RPMI8226 (cell line): Measurements from ENCODE around the gene MPG.

ENCODE experiments used
- DNase-seq: peaks from one replicate; pipeline ENCODE4 v3.0.0-alpha.2; 2015

The MPG gene

DNA sequence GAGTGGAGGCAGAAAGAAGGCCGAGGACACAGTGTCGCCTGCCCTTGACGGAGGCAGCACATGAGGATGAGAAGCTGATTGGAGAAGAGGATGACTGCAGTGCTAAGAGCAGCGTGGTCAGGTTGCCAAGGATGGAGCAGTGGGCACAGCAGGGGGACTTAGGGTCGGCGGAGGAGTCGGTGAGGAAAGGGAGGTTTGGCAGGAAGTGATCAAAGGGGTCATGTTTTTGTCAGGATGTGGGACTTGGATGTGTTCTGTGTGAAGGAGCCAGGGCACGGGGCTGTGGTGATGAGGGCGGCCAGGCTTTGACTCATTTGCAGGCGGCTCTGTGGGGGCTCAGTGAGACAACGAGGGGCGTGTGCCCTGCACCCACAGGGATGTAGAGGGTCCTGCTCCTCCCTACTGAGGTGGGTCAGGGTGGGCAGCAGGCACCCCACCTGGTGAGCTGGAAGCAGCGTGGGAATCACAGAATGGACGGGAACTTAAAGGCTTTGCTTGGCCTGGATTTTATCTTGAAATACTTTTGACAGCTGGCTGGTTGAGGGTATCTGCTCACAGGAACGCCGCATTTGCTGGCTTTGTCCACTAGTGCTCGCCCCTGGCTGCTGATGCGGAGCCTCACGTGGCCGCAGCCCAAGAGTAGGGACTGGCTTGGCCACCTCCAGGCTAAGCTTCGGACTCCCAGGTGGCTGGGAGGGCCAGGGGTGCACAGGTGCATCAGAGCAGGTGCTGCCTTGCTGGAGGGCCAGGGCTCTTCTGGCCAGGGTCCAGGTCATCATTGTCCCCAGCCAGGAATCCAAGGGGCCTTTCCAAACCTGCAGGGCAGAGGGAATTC, 6.0 kb downstream of the MPG start:
- peak; percentile 32 for DNase-seq

DNA sequence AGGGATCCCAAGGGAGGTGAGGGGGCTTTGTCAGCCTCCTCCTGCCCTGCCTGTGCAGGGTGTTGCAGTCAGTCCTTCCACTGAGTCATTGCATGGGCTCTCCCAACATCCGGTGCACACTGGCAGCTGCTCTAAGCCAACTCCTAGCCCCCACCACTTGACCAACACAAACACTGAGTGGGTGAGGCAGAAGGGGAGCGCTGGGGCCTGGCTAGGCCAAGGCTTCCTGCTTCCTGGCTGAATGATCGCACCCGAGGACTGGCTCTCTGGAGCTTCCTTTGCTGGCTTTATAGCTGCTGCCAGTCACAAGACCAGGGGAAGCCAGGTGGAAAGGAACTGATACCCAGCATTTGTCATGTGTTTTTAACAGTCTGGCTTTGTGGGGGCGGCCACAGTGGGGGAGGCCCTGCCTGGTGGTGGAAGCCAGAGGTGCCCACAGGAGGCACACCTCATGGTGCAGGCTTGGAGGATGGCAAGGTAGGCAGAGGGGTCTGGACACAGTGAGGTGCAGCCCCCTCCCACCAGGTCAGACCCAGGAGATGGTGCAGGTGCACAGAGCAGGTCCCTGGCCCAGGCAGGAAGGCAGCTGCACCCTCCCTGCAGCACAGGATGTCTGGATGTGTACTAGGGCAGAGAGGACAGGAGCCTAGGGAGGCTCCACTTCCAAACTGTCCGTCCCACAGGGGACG, 6.8 kb downstream of the MPG start:
- DNase-seq: peak; percentile 65

DNA sequence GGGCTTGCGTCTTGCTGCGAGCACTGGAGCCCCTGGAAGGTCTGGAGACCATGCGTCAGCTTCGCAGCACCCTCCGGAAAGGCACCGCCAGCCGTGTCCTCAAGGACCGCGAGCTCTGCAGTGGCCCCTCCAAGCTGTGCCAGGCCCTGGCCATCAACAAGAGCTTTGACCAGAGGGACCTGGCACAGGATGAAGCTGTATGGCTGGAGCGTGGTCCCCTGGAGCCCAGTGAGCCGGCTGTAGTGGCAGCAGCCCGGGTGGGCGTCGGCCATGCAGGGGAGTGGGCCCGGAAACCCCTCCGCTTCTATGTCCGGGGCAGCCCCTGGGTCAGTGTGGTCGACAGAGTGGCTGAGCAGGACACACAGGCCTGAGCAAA, 7.4 kb downstream of the MPG start:
- DNase-seq: no peak

DNA sequence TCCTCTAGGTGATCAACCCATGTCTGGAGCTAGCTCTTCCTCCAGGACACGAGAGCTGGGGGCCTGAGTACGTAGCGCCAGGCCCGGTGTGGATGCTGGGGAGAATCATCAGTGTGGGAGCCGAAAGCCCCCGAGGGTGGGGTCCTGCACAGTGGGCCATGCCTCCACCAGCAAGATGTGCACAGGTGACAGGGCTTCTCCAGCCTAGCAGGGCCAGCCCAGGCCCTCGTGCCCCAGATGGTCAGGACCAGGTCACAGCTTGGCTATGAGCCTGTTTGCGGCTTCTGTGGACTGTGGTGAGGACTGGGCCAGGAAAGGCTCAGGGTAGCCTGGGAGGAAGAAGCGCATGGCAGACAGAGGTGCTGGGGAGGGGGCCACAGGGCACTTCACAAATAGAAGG, 7.8 kb downstream of the MPG start:
- DNase-seq: no peak

DNA sequence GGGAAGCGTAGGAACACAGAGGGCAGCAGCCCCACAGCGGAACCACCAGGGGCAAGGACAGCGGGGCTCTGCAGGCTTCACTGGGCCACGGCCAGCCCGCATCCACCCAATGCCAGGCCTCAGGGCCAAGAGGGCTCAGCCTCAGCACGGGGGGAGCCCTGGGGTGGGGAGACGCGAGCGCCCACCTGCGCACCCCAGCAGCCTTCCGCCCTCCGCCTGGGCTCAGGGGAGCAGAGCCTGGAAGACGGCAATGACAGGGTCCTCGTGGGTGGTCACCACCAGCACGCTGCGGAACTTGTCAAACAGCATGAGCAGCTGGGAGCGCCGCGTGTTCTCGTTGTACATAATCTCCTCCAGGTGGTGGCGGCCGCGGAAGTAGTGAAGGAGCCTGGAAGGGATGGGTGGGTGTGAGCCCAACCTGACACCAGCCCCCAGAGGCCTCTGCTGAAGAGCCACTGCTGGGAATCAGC, 8.5 kb downstream of the MPG start:
- no peak for DNase-seq

DNA sequence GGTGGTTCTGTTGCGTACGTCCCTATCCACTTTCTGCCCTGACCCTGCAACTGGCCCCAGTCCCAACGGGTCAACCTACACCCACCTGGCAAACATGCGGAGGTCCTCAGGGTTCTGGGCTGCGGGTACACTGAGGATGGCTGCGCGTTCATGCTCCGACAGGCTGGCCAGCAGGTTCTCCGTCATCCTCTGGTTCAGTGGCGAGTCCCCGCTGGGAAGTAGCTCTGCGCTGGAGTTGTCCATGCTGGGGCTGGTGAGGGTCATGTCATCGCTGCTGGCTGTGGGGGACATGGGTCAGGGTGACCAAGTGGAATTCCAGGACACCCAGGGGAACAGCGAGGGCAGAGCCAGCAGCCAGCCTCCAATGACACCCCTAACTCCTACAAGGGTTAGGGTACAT, 10.6 kb downstream of the MPG start:
- no peak for DNase-seq

DNA sequence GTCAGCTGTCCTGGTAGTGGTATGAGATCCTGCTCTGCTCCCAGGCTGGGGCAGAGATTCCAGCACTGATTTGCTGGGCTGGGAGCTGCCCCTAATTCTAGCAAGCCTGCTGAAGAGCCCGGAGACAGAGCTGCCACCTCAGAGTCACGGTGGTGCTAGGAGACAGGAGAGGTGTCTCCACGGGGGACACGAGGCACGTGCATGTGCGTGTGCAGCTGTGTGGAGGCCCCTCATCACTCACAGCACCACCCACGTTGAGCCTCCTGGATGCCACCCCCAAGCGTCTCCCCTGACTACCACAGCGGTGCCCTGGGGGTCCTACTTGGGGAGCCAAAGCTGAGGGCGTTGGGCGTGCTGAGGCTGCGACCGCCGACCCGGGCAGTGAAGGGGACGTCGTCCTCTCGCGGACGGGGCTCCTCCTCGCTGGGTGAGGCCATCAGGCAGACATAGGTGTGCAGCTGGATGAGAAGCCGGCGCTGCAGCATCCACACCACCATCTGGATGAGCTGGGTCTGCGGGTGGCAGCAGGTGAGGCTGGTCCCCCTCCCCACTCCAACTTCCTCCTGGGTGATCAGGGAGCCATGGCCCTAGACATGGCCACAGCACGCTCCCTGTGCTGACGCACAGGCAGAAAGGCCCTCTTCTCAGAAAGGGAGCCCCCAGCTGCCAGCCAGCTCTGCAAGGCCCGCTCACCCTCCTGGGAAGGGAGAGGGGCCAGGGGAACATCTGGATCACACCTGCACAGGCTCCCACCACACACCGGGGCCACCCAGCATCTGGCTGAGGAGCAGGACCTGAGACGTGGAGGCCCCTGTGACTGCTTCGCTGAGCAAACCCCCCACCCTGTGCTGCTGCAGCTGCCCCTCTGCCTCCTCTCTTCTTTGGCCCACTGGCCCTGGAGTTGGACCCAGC, 11.6 kb downstream of the MPG start:
- DNase-seq: no peak

DNA sequence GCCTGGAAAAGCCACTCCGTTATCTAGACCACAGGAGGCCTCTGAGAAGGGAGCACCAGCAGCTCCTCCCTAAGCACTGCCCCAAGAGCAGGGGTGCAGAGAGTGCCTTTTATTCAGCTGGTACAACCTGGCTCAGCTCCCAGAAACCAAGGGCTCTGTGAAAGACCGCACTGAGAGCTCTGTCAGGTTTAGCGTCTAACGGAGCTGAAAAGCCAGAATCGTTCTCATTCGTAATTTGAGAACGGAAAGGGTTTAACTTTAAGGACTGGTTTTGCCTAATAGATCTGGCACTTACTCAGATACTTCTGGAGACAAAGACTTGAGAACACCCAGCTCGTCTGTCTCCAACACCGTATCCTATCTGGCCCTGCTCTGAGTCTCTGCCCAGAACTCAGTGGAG, 13.5 kb downstream of the MPG start:
- no peak for DNase-seq

DNA sequence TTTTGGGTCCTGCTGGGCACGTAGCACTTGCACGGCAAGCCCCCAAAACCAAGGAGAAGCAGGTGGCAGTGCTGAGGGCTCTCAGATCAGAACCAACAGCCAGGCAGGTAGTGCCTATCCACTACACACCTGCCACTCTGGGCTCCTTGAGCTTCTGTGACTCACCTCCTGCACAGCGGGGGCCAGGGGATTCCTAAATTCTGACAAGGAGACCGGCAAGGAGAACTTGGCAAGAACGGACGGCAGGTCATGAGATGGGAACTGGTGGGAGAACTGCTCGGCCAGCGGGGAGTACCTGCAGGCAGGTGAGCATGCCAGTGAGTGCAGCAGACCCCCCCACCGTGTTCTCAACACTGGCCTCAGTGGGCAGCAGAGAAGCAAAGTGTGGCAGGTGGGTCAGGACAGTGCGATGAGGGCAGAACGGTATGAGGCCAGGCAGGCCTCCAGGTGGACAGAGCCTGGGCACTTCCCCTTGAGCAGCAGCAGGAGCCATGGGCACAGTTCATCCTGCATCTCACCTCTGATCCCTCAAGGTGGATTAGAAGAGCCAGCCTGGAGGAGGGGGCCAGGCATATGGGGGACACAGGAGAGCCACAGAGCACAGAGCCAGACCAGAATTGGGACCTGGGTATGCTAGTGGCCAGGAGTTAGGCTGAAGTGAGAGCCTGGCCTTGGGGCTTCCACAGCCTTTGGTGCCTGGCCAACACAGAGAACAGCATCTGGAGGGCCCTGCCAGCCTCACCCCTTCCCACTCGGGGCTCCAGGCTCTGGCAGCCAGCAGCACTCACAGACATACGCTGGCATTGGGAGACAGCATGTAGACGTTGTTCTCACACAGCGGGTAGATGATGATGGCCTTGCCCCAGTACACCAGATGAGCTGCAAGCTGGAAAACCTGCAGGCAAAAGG, 14.7 kb downstream of the MPG start:
- DNase-seq: no peak

DNA sequence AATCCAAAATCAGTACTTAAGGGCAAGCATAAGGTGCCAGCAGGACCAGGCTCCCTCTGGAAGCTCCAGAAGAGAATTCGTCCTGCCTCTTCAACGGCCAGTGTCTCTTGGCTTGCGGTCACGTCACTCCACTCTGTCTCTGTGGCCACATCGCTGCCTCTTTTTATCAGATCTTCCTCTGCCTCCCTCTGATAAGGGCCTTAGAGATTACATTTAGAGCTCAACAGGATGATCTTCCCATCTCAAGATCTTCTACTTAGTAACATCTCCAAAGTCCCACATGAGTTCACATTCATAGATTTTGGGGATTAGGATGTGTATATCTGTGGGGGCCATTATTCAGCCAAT, 16.9 kb downstream of the MPG start:
- no peak for DNase-seq

DNA sequence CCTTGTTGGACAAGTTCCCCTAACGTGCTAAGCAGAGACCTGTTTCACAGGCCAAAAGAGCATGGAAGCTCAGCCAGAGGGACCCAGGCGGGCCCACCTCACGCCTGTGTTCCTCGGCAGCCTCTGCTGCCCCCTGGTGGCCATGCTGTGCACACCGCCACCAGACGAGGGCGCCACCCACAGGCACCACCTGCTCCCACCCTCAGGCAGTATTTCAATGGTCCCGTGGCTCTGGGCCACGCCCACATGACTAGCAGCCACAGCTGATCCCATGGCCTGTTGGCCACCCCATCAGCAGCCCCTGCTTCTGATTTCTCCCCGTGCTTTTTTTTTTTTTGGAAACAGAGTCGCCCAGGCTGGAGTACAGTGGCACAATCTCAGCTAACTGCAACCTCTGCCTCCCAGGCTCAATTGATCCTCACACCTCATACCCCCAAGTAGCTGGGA, 18.9 kb downstream of the MPG start:
- peak; percentile 93 for DNase-seq

DNA sequence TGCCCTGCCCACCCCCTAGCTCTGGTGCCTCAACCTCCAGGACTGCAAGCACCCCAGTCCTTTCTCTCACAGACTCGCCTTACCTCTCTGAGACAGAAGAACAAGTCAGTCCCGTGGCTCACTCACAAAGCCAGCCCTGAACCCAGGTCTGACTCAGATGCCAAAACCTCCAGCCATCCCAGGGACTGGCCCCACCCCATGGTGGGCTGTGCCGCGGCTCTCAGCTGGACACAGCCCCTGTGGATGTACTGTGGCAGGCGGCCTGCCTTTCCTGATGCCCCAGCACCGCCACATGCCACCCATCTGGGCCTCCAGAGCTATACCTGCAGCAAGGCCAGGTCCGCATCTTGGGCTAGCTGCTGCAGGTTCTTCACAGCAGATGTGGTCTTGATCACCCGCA, 19.8 kb downstream of the MPG start:
- DNase-seq: no peak

DNA sequence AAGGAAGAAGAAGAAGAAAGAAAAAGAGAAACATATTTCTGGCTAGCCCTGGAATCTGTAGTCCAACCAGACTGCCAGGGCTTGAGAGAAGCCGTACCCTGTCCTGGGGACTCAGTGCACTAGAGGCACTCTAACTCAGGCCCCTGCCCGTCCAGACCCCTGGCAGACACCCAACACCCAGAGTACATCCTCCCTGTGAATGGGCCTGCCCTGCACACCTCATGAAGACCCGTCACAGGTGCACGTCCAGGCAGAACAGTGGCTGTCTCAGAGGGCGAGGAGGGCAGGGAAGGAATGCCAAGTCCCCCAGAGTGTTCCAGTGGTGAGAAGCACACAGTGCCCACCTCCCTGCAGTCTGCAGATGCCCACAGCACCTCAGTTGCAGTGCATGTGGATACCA, 23.0 kb downstream of the MPG start:
- DNase-seq: no peak

DNA sequence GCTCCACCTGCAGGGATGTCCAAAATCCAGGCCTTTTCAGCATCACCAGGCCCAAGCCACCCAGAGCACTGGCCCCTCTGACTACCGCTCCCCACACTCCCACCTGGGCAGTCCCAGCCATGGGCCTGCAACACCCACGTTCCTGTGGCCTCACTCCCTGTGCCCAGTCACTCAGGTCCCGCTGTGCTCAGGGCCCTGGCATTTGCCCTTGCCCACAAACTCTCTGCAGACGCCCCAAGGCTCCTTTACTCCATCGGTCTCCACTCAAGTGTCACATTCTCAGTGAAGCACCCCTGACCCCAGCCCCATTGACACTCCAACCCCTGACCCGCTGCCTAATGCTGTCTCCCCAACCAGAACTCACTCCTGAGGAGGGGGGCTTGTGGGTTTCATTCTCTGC, 23.6 kb downstream of the MPG start:
- DNase-seq: no peak

DNA sequence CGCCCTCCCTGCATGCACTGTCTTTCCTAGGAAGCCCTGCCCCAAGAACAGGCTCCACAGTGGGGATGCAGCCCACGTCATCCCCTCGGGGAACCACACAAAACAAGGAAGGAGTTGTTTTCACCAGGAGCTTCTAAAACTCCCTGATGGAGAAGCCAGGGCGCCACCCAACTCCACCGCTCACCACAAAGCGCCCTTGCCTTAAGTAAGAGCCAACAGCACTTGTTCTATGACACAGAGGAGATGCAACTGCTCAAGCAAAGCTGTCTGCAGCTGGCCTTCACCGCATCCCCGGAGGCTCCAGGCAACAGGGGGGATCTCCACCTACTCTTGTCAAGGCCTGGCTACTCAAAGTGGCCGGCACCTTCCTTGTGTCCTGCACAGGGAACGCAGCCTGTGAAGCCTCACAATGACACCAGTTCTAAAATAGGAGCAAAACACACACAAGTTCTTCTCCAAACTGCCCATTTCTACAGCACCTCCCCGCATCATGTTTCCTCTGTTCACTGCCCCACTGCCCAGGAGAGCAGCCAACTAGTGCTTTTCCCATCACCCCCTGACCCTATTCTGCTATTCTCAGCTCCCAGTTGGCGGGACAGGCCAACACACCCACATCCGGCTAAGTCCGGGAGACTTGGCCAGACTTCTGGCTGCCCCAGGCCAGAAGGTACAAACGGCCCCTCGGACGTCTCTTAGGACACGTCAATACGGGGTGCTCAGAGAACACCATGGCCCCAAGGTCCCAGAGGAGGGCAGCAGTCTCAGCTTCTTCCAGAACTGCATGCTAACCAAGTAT, 24.2 kb downstream of the MPG start:
- no peak for DNase-seq

DNA sequence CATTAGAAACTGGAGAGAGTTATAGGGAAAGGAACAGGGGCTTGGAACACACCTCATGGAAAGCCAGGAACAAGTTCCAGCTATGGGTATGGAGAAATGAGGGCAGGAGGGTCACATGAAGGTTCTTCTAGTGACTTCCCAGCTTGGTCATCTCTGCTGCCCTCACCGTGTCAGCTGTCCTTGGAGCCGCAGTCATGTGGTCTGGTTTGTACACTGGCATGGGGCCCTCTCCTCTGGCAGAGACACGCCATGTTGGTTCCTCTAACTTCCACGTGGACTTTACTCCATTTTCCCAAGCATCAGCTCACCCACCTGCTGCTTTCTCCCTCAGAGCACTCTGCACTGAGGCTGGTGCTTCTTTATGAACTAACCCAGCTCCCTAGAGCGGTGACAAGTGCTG, 26.3 kb downstream of the MPG start:
- DNase-seq: no peak

DNA sequence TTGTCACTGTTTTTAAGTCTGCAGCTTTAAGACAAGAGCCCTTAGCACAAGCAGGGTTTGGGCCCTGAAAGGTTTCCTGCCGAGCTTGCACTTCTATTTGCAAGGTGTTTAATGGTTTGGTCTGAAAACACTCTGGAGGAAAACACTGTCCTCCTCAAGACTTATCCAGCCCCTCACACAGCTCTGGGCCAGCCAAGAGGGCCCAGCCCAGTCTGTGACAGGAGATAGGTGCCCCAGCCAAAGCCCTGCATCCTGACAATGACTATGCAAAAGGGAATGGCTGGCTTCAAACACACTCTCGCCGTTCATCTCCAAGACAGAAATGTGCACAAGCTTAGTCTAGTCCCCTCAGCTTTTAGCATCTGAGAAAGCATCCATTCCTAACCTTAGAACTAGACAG, 26.9 kb downstream of the MPG start:
- DNase-seq: no peak

DNA sequence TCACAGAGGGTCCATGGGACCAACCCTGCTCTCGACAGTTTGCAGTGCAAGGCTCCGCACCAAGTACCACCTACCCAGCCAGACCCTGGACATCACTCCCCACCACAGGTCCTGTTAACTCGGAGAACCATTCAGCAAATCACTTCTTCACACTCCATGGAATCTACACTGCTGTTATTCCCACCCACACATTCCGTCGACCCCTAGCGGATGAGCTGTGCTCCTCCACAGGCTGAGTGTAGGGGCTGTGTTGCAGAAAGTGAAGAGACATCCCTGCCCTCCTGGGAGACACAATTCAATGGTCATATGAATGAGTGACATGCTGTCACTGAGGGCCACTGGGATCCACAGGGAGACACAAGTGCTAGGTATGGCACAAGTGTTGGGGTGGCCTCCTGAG, 27.5 kb downstream of the MPG start:
- DNase-seq: no peak

DNA sequence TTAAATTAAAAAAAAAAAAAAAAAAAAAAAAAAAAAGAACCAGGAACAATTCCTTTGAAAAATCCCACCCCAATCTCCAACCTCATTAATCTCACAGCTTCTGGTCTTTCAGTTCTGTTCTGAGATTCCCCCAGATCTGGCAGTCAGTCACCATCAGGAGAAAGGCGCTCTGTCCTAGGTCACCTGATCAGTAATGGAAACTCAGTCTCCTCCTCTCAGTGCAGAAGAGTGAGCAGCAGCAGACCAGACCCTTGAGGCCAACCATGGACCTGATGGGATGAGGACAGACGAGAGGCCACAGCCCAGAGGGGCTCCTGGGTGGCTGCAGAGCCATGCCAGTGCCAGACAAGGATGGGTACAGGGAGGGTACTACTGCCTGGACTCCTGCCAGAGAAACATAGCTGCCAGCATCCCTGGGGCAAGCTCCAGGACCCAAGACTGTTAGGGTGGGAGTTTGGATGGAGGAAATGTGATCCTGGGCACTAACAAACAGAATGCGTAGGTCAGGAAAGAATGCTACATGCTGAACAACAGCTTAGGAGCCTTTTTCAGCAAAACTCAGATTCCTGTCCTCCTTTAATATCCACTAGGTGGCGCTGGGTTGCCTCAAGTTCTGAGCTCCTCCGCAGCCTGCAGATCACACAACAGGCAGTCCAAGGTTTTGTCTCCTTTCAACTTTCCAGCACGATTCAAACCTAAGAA, 28.7 kb downstream of the MPG start:
- peak; percentile 82 for DNase-seq

DNA sequence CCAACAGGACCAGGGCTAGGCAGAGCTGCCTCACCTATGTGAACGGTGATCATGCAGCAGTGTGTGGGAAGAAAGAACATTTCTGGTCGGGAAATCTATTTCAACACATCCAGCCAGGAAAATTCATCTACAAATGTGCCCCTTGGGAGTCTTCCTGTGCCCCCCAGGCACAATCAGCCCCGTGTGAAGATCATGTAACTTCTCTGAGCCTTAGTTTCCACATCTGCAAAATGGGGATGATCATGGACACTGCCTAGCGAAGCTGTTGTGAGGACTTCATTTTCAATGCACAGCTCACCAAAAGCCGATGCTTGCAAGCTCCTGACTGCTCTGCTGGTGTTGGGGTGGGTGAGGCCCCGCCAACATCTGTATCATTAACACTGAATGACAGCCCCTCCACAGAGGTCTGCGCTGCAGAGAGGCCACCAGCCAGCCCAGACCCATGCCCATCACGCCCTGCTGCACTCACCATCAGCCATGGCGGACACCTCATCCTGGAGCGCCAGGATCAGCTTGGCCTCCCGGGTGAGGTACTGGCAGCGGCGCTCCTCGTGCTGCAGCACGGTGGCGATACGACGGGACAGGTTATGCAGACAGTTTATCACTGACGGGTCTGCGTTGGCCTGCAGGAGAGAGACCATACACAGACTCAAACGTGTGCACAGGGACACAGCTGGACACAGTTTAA, 34.3 kb downstream of the MPG start:
- DNase-seq: no peak
